WTC11 (cell line): ENCODE results near the gene CHPT1. TPM values are rescaled to one million over a fixed set of nuclear protein-coding genes. Genes with fewer than 3 reads are reported as not detected.

ENCODE experiments used
- ATAC-seq: fragments of 200-7000 bp; cut with Tn5 transposase; 2 replicates; pipeline ENCODE4 v1.10.0; 2021; ENCODE audit warnings: mild to moderate bottlenecking, moderate library complexity
- CTCF ChIA-PET: fragments of 300-600 bp; sonication (Branson Sonifier 250); formaldehyde crosslinking; loops from one replicate; lab custom pipeline; 2021; ENCODE audit warnings: antibody characterized with exemption; lab: Charles Lee
- POLR2A ChIA-PET: fragments of 350-600 bp; sonication (Branson Sonifier 250); formaldehyde crosslinking; loops from one replicate; lab custom pipeline; 2021; ENCODE audit warnings: antibody characterized with exemption; lab: Charles Lee
- DNase-seq: peaks from one replicate; pipeline ENCODE4 v3.0.0; 2021; ENCODE audit warnings: low spot score
- H3K27ac Mint-ChIP-seq: 2 replicates; pipeline ENCODE4 v1.8.0; 2021; ENCODE audit warnings: mixed read lengths
- H3K27me3 Mint-ChIP-seq: 2 replicates; pipeline ENCODE4 v1.8.0; 2021; ENCODE audit warnings: low read depth, mild to moderate bottlenecking, moderate library complexity, mixed read lengths
- H3K36me3 Mint-ChIP-seq: 2 replicates; pipeline ENCODE4 v1.8.0; 2021; ENCODE audit warnings: mixed read lengths
- H3K4me1 Mint-ChIP-seq: 2 replicates; pipeline ENCODE4 v1.8.0; 2022; ENCODE audit warnings: mixed read lengths
- H3K4me3 Mint-ChIP-seq: 2 replicates; pipeline ENCODE4 v1.8.0; 2021; ENCODE audit warnings: mild to moderate bottlenecking, moderate library complexity, mixed read lengths
- H3K9me3 Mint-ChIP-seq: 2 replicates; pipeline ENCODE4 v1.8.0; 2021; ENCODE audit warnings: mixed read lengths
- E2F1 ChIP-seq: sonication (generic); formaldehyde crosslinking; IDR thresholded peaks from 2 replicates; pipeline ENCODE4 v1.8.0; 2022; ENCODE audit warnings: mild to moderate bottlenecking, missing genetic modification reagents
- E2F5 ChIP-seq: sonication (generic); formaldehyde crosslinking; IDR thresholded peaks from 2 replicates; pipeline ENCODE4 v1.8.1; 2022; ENCODE audit warnings: mild to moderate bottlenecking, moderate library complexity, missing genetic modification reagents
- GABPB1 ChIP-seq: sonication (generic); formaldehyde crosslinking; IDR thresholded peaks from 2 replicates; pipeline ENCODE4 v1.8.1; 2023; ENCODE audit warnings: mild to moderate bottlenecking, missing genetic modification reagents
- GRHL2 ChIP-seq: fragments of 250-450 bp; sonication (Bioruptor Pico); IDR thresholded peaks from 2 replicates; pipeline ENCODE4 v1.8.0; 2022; ENCODE audit warnings: mild to moderate bottlenecking, moderate library complexity; ENCODE audit not compliant: insufficient replicate concordance, severe bottlenecking
- IRF1 ChIP-seq: sonication (generic); formaldehyde crosslinking; IDR thresholded peaks from 2 replicates; pipeline ENCODE4 v1.8.0; 2023; ENCODE audit warnings: missing genetic modification reagents
- MAX ChIP-seq: sonication (generic); formaldehyde crosslinking; IDR thresholded peaks from 2 replicates; pipeline ENCODE4 v1.8.0; 2022; ENCODE audit warnings: mild to moderate bottlenecking, missing genetic modification reagents
- MLX ChIP-seq: sonication (generic); formaldehyde crosslinking; IDR thresholded peaks from 2 replicates; pipeline ENCODE4 v1.8.1; 2023; ENCODE audit warnings: mild to moderate bottlenecking, missing genetic modification reagents, moderate library complexity
- NR1H2 ChIP-seq: sonication (generic); formaldehyde crosslinking; IDR thresholded peaks from 2 replicates; pipeline ENCODE4 v1.9.0; 2021; ENCODE audit warnings: mild to moderate bottlenecking, moderate library complexity, missing genetic modification reagents
- PRDM15 ChIP-seq: sonication (generic); formaldehyde crosslinking; IDR thresholded peaks from 2 replicates; pipeline ENCODE4 v1.8.0; 2022; ENCODE audit warnings: missing genetic modification reagents
- RELA ChIP-seq: sonication (generic); formaldehyde crosslinking; IDR thresholded peaks from 2 replicates; pipeline ENCODE4 v1.8.1; 2022; ENCODE audit warnings: missing genetic modification reagents, mild to moderate bottlenecking, borderline replicate concordance
- SOX15 ChIP-seq: fragments of 250-450 bp; sonication (Bioruptor Pico); IDR thresholded peaks from 2 replicates; pipeline ENCODE4 v1.9.0; 2021; ENCODE audit warnings: mild to moderate bottlenecking
- USF1 ChIP-seq: sonication (generic); formaldehyde crosslinking; IDR thresholded peaks from 2 replicates; pipeline ENCODE4 v1.8.0; 2022; ENCODE audit warnings: mild to moderate bottlenecking, missing genetic modification reagents
- ZNF138 ChIP-seq: sonication (generic); formaldehyde crosslinking; conservative IDR thresholded peaks from 2 replicates; pipeline ENCODE4 v1.8.1; 2022; ENCODE audit warnings: mild to moderate bottlenecking, moderate library complexity, missing genetic modification reagents
- ZNF396 ChIP-seq: fragments of 250-450 bp; sonication (Bioruptor Pico); IDR thresholded peaks from 2 replicates; pipeline ENCODE4 v1.8.0; 2021; ENCODE audit warnings: mild to moderate bottlenecking, moderate library complexity, borderline replicate concordance
- total RNA-seq: library from RNA; stranded (reverse); gene quantifications from 3 replicates; pipeline ENCODE4 v1.2.3, GENCODE V29; 2021
- TF ChIP-seq, protein P1 (sequence below): sonication (generic); formaldehyde crosslinking; IDR thresholded peaks from 2 replicates; pipeline ENCODE4 v1.8.1; 2023; ENCODE audit warnings: mild to moderate bottlenecking, missing genetic modification reagents, moderate library complexity
- TF ChIP-seq, protein P2 (sequence below): sonication (generic); formaldehyde crosslinking; IDR thresholded peaks from 2 replicates; pipeline ENCODE4 v1.8.0; 2023; ENCODE audit warnings: missing genetic modification reagents, mild to moderate bottlenecking, borderline replicate concordance
- TF ChIP-seq, protein P3 (sequence below): fragments of 250-450 bp; sonication (Bioruptor Pico); conservative IDR thresholded peaks from 2 replicates; pipeline ENCODE4 v1.9.0; 2021; ENCODE audit warnings: mild to moderate bottlenecking
- TF ChIP-seq, protein P4 (sequence below): sonication (generic); formaldehyde crosslinking; IDR thresholded peaks from 2 replicates; pipeline ENCODE4 v1.8.1; 2023; ENCODE audit warnings: mild to moderate bottlenecking, moderate library complexity, missing genetic modification reagents

Gene CHPT1
- total RNA-seq, 1 experiment from 2014 or later = 19.1 TPM

DNA sequence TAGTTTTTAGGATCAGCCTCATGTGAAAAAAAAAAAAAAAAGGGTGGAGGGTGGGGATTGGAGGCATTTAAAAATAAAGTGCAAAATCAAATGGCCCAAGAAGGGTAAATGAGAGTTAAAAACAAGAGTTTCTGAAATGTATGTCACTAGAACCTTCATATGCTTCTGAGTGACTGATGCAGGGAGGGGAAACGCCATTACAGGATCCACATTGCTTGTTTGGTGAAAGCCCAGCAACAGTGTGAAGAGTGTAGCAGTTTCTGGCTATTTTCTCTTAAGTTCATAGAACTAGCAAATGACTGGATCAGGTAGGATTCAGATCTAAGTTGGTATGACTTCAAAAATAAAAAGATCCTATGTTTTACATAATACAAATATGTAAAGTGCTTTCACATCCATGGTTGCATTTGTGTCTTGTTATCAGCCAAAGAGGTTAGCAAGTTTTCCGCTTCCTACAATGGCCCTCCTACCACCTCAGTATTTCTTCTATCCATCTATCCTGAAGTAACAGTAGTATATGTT lies 2.9 kb downstream of the CHPT1 start:
- Mint-ChIP-seq H3K27me3 (peaks cover 19% of the 10 kb centered on the region), H3K4me1 (peaks cover 39% of the 10 kb centered on the region), H3K9me3 (no peaks in the 10 kb centered on the region), H3K4me3 (no peak overlapping the region), H3K27ac (no peak overlapping the region), H3K36me3 (no peaks in the 10 kb centered on the region)
- ATAC-seq (no peak), DNase-seq (no peak)
- ChIA-PET POLR2A (no interaction called here), CTCF (no interaction called here)
- TF ChIP-seq, protein P1, sequence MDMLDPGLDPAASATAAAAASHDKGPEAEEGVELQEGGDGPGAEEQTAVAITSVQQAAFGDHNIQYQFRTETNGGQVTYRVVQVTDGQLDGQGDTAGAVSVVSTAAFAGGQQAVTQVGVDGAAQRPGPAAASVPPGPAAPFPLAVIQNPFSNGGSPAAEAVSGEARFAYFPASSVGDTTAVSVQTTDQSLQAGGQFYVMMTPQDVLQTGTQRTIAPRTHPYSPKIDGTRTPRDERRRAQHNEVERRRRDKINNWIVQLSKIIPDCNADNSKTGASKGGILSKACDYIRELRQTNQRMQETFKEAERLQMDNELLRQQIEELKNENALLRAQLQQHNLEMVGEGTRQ = no peak
- TF ChIP-seq RELA (CRISPR knock-in tag) (no peak), ZNF396 (no peak), NR1H2 (CRISPR knock-in tag) (no peak), USF1 (no peak), MLX (CRISPR knock-in tag) (no peak), SOX15 (CRISPR knock-in tag) (no peak), E2F5 (CRISPR knock-in tag) (no peak), E2F1 (CRISPR knock-in tag) (no peak), PRDM15 (no peak), ZNF138 (no peak), IRF1 (no peak), GABPB1 (no peak), GRHL2 (CRISPR knock-in tag) (no peak), MAX (no peak)
- TF ChIP-seq, protein P2, sequence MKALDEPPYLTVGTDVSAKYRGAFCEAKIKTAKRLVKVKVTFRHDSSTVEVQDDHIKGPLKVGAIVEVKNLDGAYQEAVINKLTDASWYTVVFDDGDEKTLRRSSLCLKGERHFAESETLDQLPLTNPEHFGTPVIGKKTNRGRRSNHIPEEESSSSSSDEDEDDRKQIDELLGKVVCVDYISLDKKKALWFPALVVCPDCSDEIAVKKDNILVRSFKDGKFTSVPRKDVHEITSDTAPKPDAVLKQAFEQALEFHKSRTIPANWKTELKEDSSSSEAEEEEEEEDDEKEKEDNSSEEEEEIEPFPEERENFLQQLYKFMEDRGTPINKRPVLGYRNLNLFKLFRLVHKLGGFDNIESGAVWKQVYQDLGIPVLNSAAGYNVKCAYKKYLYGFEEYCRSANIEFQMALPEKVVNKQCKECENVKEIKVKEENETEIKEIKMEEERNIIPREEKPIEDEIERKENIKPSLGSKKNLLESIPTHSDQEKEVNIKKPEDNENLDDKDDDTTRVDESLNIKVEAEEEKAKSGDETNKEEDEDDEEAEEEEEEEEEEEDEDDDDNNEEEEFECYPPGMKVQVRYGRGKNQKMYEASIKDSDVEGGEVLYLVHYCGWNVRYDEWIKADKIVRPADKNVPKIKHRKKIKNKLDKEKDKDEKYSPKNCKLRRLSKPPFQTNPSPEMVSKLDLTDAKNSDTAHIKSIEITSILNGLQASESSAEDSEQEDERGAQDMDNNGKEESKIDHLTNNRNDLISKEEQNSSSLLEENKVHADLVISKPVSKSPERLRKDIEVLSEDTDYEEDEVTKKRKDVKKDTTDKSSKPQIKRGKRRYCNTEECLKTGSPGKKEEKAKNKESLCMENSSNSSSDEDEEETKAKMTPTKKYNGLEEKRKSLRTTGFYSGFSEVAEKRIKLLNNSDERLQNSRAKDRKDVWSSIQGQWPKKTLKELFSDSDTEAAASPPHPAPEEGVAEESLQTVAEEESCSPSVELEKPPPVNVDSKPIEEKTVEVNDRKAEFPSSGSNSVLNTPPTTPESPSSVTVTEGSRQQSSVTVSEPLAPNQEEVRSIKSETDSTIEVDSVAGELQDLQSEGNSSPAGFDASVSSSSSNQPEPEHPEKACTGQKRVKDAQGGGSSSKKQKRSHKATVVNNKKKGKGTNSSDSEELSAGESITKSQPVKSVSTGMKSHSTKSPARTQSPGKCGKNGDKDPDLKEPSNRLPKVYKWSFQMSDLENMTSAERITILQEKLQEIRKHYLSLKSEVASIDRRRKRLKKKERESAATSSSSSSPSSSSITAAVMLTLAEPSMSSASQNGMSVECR (CRISPR knock-in tag) = no peak
- TF ChIP-seq, protein P3, sequence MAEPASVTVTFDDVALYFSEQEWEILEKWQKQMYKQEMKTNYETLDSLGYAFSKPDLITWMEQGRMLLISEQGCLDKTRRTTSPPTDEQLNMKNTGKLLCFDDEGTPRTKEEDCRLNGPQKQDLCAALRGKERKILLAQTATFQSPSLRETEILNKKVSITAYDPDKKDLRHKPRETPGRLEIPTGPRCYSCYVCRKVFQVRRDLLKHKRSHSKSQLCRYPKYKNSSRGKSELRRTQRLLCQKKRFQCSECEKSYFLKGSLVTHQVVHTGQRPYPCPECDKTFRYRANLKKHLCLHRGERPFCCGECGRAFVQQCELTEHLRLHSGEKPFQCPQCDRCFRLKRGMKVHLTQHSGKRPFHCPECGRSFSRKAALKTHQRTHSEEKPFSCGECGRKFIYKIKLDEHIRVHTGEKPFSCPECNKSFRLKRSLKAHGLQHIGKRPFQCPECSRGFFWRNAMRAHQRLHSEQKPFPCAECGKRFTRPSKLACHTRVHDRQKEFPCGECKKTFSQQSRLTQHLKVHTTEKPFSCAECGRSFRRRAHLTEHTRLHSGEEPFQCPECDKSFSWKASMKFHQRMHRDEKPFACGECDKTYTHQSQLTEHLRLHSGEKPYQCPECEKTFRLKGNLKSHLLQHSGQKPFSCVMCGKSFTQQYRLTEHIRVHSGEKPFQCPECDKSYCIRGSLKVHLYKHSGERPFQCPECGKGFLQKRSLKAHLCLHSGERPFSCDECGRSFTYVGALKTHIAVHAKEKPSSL = no peak
- TF ChIP-seq, protein P4, sequence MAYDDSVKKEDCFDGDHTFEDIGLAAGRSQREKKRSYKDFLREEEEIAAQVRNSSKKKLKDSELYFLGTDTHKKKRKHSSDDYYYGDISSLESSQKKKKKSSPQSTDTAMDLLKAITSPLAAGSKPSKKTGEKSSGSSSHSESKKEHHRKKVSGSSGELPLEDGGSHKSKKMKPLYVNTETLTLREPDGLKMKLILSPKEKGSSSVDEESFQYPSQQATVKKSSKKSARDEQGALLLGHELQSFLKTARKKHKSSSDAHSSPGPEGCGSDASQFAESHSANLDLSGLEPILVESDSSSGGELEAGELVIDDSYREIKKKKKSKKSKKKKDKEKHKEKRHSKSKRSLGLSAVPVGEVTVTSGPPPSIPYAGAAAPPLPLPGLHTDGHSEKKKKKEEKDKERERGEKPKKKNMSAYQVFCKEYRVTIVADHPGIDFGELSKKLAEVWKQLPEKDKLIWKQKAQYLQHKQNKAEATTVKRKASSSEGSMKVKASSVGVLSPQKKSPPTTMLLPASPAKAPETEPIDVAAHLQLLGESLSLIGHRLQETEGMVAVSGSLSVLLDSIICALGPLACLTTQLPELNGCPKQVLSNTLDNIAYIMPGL = no peak
